ENCODE data around the gene SLFN14.

DNA sequence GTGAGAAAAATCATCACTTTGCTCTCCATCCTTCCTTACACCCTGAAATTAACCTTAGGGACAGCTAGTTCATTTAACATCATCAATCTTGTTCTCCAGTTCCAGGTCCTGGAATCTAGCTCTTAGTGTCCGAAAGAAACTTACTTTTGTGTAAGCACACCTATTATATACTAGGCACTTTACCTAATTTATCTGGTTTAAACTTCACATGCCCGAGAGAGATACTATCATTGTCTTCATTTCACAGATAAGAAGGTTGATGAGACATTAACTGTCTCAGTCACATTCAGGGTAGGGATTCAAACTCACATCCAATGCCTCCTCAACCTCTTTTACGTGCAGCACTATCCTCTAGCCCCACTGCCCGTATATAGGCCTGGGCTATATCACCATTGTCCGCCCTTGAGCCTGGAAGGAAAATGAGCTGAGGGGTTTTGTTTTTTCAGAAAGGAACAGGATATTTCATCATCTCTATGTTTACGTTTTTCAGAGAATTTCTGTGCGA, 26.0 kb upstream of the SLFN14 start:
- TF ChIP-seq, protein P1, sequence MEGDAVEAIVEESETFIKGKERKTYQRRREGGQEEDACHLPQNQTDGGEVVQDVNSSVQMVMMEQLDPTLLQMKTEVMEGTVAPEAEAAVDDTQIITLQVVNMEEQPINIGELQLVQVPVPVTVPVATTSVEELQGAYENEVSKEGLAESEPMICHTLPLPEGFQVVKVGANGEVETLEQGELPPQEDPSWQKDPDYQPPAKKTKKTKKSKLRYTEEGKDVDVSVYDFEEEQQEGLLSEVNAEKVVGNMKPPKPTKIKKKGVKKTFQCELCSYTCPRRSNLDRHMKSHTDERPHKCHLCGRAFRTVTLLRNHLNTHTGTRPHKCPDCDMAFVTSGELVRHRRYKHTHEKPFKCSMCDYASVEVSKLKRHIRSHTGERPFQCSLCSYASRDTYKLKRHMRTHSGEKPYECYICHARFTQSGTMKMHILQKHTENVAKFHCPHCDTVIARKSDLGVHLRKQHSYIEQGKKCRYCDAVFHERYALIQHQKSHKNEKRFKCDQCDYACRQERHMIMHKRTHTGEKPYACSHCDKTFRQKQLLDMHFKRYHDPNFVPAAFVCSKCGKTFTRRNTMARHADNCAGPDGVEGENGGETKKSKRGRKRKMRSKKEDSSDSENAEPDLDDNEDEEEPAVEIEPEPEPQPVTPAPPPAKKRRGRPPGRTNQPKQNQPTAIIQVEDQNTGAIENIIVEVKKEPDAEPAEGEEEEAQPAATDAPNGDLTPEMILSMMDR (IDR thresholded peaks at IDR 0.05; ENCODE audit: low read depth, low read length) = no peak
- no peak for TF ChIP-seq EZH2phosphoT487 (IDR thresholded peaks at IDR 0.05; ENCODE audit: low read depth)
